Hematopoietic multipotent progenitor cell (in vitro differentiated cells): ENCODE results near the gene SLC22A23. TPM values are rescaled to one million over a fixed set of nuclear protein-coding genes. Genes with fewer than 3 reads are reported as not detected.

Experiments used
- DNase-seq, 3 donors: peaks; one replicate each; pipeline ENCODE4 v3.0.0-alpha.2; 2011 to 2015; ENCODE audit warnings: low read depth in 2 of 3, low spot score in 2 of 3
- total RNA-seq: library from RNA; depleted of rRNA; stranded (reverse); fragments of >200 nt; gene quantifications from one replicate; pipeline ENCODE4 v1.2.3, GENCODE V29; 2012

SLC22A23 gene
- total RNA-seq, 1 donor: 0.81 TPM

DNA sequence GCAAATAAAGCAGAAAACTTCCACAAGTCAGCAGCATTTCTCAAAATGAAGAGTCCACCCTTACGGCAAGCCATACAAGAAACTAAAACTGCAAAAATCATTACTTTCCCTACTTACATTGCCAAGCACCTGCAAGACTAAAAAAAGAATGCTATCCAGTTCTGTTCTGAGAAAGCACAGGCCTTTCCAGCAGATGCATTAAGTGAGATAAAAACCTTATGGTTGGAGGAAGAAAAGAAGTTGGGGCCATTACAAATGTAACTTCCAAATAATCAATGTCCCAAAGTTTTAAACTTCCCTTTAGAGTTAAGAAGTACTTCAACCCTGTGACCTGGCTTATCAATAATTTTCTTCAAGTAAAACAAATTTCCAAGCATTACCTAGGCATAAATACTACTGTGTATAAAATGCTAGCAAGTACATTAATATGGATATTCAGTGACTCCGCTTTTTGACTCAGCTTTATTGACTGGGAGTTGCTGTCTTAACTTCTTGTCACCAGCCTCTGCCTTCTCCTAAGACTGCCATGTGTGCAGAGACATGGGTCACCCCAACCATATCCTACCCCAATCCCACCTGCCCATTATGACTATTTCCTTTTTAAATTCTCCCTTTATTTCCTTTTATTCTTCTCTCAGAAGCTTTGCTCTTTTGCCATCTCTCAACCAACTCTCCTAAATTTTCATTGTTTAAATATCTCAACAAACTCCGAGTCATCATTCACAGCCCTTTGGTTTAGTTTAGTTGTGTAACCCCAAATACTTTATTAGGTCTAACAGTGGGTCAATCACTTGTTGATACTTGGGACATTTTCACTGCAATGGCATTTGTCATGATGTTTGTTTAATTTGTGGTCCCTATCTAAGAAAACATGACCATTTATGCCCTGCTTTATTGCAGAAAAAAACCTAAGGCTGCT lies 49.7 kb downstream of the SLC22A23 start:
- DNase-seq: no peak

DNA sequence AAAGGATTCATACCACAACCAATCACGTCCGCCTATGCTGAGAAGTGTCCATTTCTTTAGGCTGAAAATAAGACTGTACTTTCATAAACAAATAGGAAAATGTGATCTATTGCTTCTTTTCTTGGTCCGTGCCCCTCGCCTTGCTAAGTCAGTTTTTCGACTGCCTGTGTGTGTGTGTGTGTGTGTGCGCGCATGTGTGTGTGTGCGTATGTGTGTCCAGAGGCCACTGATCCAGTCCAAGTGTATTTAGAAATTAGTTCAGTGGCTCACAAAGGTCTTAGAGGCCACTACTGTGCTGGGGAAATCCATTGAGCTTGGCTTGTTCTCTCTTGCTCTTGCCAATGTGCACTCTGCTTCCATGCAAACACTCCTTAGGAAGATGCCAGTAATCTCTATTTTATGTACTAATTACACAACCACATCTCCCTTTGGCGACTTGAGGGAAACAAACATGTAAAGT lies 50.5 kb downstream of the SLC22A23 start:
- DNase-seq: no peak

DNA sequence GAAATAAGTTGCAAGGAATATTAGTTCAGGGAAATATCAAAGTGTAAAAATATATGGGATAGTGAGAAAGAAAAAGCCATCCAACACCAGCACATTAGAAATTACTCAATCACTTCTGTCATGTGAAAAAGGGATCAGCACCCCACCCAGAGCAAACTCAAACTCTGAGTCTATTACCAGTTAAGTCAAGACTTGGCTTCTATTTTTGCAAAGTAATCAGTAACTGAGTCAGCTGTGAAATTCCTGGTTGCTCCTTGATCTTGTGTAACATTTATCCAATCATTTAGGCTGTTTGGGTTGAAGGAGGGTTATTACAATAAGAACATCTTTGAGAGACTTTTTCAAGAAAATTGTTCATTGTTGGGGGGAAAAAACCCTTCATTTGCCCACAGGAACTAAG lies 51.2 kb downstream of the SLC22A23 start:
- DNase-seq: no peak

DNA sequence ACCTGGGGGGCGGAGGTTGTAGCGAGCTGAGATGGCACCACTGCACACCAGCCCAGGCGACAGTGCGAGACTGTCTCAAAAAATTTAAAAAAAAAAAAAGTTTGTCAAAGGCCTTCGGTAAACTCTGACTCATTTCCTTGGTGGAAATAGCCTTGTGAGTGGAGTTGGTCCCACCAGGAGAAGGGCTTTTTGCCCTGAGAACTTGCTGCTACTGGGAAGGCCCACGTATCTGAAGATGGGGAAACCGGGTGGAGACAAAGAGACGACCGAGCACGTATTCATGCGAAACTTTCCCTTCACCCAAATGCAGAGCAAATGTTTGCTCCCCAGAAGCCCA lies 51.7 kb downstream of the SLC22A23 start:
- no peak for DNase-seq

DNA sequence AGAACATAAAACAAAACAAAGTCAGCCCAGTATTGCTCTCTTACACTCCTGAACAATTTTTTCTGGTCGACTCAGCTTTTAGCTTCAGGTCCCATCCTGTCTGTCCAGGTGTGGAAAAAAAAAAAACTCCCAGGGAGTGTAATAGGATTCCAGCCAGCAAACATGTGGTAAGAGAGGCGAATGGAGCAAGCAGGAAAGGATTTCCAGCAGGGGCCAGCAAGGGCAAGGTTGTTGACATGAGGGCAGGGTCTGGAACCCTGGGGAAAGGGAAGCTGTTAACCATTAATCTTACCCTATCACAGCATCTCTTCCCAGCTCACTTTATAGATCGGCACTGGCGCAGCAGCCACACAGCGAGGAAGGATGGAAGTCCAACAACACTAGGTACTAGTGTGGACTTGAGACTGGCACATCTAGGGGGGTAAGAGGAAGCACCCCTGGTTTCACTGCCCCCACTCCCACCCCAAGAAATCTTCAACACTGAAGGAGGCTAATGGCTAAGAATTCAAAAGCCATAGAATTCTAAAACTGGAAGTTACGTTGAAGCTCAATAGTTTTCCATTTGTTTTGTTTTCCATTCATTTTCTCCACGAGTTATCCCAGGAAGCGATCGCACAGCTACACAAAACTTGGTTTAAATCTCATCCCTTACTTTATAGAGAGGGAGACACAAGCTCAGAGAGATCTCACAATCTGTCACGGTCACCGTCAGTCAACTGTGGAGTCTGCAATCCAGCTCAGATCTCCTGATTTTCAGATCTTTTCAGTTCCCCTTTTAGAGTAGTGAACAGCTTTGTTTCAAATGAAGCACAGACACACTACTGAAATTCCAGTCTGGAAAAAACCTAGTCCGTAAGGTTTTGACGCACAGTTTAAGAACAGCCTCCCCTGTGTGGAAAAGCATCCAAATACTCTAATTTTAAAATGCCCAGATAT lies 53.3 kb downstream of the SLC22A23 start:
- DNase-seq: no peak

DNA sequence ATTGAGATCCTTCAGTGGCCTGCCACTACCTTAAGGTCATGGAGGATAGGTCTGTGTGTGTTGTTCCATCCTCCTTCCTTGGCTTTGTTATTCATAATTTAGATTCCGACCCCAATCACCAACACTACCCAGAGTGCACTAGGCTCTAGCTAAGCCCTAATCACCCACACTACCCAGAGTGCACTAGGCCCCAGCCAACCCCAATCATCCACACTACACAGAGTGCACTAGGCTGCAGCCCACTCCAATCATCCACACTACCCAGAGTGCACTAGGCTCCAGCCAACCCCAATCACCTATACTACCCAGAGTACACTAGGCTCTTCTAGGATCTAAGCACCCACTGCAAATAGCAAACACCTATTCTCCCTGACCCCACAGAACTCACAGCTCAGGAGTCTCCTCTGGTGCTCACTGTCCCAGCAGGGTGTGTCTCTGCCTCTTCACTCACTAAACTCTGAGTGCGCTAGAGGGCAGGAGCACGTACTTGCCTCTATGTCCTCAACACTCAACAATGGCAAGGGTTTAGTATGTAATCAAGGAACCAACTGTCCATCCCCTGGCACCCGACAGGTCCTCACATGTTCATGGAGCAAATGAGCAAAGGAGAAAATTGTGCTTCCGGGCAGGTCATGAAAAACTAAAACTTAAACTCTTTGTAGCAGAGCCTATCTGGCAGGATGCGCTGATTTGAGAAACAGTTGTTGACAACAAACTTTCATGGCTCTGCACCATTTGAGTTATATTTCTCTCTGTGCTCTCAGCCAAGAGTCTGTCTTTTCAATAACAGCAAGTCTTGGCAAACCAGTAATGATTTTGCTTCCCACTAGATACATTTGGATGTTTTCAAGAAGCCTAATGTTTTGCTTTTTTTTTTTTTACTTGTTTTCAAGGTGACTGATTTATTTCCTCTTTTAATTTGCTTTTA lies 54.3 kb downstream of the SLC22A23 start:
- no peak for DNase-seq

DNA sequence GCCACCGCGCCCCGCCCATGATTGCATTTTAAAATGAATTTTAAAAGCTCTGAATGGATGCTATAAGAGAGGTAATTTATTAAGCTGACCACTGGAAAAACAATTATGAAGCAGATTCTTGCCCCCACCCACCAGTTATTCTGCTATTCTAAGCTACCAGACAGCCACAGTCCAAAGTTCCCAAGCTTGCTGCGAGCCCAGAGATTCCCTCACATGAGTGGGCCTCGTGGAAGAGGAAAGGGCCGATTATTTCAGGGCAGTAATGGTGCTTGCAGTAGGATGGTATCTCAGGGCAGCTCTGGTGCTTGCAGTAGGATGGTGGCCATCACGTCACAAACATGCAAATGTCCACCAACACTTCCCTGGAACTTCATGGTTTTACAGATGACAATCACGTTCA lies 56.7 kb downstream of the SLC22A23 start:
- DNase-seq: no peak

DNA sequence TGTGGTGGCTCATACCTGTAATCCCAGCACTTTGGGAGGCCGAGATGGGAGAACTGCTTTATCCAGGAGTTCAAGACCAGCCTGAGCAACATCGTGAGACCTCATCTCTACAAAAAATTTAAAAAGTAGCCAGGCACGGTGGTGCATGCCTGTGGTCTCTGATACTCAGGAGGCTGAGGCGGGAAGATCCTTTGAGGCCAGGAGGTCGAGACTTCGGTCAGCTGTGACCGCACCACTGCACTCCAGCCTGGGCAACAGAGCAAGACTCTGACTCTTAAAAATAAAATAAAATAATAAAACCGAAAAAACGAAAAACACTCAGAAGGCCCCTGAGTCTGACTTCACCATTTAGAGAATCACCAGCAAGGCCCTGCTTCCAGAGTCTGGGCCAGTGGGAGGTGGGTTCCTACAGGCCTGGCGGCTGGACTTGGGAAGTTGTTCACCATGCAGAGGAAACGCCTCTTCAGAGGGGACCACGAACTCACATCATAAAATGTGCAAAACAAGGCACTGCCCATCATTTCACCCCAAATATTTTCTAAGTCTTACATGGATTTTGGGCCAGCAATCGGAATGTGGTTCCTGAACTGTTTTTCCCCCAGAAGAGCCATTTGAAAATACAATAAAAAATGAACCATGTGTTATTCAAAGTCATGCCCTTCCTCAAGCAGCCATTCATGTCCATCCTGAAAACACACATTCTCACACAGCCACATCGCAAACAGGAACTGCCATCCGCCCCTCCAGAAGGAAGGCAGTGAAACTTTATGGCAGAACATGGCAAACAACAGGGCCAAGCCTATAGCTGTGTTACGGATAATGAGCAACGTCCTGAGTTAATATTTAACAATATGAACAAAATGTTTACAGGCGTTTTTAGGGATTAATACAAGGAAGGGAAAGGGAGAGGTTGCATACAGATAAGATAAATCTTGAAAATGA lies 57.8 kb downstream of the SLC22A23 start:
- no peak for DNase-seq

DNA sequence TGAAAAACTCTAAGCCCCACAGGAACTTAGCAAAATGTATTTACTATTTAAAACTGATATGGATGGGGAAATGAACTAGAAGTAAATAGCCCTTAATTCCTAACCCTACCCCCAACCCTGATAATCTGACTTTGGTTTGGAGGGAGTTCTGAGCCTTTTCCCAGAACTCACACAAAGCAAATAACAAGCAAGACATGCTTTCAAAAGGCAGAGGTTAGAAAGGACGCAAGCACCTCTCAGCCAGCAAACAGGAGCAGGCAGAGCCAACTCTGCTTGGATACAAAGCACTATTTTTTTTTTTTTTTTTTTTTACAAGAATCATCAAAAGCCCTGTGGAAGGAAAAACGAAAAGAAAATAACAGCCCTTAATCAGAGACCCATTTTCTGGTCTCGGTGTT lies 58.7 kb downstream of the SLC22A23 start:
- DNase-seq: no peak

DNA sequence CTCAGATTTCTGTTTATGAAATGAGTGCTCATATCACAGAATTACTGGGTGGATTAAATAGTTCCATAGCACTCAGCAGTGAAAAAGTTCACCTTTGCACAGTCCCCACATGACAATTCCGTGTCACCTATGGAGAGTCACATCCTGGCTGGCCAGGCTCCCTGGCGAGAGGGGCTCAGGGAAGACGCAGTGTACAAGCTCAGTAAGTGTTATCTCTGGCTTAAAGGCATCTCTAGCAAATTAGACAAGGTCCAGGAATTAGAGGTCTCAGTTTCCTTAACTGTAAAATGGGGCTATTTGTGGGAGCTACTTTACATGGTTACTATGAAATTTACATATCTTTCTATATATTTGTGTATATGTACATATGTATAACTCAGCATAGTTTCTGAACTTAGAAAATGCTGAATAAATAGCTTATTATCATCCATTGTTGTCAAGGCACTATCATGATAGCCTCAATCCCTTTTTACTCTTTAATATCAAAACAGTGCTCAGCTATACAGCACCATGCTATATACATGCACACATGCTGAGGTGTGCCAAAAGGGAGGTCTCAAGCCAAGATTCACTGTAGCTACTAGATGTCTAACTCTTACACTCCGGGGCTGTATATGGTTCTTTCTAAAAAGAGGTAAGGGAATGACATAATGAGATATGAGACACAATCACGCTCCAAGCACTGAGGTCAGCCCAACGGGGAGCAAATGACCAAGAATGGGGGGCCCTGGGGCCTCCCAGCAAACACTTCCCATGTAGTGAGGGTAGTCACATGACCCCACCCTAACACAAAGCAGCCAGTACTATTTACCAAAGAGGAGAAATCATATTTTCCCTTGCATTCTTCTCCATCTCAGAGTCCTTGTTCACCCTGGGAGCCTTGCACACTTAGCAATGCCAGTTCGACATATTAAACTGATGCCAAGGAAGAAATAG lies 59.4 kb downstream of the SLC22A23 start:
- DNase-seq: no peak

DNA sequence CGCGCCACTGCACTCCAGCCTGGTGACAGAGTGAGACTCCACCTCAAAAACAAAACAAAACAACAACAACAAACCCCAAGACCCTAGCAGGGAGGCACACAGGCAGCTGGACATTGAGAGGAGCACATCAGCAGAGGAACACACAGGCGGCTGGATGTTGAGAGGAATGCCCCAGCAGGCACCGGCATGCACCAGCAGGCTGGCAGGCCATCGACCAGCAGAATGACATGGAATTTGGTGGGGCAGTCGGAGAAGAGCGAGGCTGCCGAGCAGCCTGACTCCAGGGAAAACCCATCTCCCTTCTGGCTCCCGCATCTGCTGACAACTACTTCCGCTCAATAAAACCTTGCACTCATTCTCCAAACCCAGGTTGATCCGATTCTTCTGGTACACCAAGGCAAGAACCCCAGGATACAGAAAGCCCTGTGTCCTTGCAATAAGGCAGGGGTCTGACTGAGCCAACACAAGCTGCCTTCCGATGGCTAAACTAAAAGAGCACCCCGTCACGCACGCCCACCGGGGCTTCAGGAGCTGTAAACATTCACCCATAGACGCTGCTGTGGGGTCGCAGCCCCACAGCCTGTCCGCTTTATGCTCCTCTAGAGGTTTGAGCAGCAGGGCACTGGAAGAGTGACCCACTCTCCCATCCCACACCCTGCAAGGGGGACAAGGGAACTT lies 60.2 kb downstream of the SLC22A23 start:
- no peak for DNase-seq

DNA sequence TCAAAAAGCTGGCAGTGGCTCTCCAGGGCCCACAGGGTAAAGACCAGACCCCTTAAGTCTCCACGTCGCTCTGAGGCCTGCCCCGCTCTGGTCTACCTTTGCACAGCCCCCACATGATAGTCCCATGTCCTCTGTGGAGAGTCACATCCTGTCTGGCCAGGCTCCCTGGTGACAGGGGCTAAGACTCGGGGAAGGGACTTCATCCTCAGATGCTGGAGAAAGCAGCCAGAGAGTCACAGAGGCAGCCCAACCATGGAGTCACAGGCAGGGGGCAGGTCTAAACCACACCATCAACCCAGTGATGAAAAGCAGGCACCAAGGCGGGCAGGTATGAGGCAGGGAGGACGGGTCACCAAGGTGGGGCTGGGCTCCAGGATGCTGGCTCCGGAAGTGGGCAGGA lies 62.2 kb downstream of the SLC22A23 start:
- no peak for DNase-seq

DNA sequence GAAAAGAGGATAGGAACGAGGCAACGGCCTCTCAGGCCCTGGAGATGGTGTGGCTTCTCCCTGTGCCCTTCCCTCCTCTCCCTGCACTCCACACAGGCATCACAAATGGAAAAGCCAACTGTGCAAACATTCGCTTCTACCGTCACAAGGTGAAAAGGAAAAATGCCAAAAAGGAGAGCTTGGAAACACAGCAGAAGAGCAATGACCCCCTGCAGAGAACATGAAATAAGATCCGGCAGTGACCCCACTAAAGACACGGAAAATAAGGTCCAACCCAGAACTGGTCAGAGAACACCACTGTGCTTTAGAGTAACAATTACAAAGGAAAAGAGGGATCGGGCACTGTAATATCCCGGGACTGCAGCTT lies 63.0 kb downstream of the SLC22A23 start:
- no peak for DNase-seq

DNA sequence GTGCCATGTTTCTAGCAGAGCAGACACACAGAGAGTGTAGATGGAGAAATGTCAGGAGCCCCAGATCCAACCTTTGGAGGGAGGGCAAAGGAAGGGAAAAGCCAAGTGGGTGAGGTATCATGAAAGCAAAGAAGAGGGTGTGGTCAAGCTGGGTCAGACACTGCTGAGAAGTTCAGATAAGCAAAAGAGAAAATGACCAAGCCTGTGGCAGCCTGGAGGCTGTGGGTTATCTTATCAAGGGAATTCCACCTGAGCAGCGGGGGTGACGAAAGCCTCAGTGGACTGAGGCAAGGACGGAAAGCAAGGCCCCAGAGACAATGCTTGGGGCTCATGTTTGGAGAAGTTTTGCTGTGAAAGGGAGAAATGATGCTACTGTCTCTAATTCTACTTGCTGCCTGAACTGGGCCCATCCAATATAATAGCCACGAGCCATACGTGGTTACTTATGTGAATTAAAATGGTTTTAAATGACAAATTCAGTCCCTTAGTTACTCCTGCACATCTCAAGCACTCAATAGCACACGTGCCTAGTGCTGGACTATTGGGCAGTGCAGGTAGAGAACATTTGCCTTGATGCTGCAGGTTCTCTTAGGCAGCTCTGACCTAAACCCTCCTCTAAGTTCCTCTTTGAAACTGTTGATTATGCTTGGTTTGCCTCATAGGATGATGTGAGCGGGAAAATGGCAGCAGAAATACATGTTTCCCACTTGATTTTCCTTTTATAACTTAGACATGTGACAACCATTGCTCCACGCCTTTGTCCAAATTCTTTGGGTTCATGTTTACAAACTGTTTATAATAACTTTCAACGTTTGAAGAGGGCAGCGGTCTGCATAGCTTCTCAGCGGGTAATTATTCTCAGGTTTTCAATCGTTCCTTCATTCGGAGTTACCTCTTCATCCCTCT lies 63.7 kb downstream of the SLC22A23 start:
- DNase-seq: no peak

DNA sequence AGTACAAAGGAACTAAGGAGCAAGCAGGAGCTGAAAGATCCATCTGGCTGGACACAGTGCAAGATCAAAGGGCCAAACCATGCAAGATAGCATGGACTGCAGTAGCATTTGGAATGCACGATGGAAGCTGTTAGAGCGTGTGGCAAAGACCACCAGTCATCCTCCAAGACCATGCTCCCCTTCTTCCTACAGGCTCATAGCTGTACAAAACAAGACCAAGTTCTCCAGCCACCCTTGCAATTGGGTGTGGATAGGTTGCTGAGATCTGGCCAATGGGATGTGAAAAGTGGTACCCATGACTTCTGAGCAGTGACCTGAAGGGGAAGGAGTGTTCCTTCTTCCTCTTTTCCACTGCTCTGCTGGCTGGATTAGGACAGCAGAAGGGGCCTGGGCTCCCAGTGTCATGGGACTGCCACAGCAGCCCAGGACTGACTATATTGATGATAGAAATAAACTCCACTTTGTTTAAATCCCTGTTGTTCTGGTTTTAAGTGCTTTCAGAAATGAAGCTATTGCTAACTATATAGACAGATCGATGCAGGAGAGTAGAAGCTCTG lies 64.9 kb downstream of the SLC22A23 start:
- DNase-seq: no peak

DNA sequence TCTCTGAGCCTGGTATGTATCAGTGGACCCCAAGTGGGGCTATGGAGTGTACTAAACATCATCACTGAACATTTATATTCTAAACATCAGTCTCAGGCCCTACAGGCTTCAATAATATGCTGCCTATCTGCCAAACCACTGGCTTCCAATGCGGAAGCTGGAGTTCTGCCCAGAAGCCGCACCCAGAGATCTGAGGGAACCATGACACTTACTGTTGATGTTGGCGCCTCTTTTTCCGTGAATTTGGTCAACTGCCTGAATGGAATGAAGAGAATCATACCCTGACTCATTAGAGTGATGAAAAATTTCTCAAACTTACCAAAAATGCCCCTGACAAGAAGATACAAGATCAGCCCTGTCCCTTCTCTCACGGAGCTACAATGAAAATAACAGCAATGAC lies 66.2 kb downstream of the SLC22A23 start:
- DNase-seq: no peak
